Measurements from ENCODE around the gene APMAP.
"Not testable (repeated sequence)": the region's sequence is repeated elsewhere in the genome, so short reads cannot be mapped to it uniquely, and the experiment has no call there.

The APMAP gene

GRCh38 chr20:24929867-24930723 is 62.5 kb downstream of the APMAP start:
- not testable (repeated sequence) for DNase-seq

DNA sequence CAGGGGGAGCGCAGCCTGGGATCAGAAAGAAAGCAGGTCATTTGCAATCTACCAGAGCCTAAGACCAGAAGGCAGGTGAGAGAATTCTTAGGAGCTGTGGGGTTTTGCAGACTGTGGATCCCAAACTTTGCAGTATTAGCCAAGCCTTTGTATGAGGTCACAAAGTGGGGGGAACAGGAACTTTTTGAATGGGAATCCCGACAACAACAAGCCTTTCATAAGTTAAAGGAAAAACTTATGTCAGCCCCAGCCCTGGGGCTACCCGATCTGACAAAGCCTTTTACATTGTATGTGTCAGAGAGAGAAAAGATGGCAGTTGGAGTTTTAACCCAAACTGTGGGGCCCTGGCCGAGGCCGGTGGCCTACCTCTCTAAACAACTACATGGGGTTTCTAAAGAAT is 63.3 kb downstream of the APMAP start:
- DNase-seq, result not testable (repeated sequence)

- not testable (repeated sequence) for DNase-seq
These were observed 71.8 kb downstream of the APMAP start for GRCh38 chr20:24920706-24921105.

GRCh38 chr20:24919665-24920064 is 72.9 kb downstream of the APMAP start:
- not testable (repeated sequence) for DNase-seq

DNA sequence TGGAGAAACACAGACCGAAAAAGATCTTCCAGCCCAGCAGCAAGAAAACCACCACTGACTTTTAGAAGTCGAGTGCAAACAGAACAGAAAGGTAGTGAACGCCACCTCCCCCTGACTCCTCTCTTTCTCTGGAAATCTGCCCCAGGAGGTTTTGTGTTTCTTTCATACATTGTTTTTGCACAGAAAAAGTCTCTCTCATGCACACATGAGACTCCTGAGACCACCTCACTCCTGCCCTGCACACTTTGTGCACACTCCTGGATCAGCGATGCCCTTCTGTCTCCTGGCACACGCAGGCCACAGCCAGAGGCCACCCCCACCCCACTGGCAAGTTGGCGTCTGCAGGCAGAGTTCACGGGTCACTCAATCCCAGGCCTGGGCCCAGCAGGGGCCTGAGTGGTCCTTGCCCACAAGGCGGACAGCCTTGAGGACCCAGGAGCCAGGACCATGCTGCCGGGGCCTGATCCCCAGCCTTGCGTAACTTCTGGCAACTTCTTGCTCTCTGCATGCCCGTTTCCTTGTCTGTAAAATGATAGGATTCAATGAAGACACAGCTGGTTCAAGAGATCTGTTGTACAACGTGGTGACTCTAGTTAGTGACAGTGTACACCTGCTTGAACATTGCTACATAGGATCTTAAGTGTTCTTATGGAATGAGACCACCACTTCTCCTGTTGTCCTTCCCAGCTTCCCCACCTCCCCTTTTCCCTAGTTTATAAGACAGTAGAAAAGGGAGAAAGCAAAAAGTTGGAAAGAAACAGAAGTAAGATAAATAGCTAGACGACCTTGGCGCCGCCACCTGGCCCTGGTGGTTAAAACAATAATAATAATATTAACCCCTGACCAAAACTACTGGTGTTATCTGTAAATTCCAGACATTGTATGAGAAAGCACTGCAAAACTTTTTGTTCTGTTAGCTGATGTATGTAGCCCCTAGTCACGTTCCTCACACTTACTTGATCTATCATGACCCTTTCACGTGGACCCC is 73.7 kb downstream of the APMAP start:
- no peak for DNase-seq

DNA sequence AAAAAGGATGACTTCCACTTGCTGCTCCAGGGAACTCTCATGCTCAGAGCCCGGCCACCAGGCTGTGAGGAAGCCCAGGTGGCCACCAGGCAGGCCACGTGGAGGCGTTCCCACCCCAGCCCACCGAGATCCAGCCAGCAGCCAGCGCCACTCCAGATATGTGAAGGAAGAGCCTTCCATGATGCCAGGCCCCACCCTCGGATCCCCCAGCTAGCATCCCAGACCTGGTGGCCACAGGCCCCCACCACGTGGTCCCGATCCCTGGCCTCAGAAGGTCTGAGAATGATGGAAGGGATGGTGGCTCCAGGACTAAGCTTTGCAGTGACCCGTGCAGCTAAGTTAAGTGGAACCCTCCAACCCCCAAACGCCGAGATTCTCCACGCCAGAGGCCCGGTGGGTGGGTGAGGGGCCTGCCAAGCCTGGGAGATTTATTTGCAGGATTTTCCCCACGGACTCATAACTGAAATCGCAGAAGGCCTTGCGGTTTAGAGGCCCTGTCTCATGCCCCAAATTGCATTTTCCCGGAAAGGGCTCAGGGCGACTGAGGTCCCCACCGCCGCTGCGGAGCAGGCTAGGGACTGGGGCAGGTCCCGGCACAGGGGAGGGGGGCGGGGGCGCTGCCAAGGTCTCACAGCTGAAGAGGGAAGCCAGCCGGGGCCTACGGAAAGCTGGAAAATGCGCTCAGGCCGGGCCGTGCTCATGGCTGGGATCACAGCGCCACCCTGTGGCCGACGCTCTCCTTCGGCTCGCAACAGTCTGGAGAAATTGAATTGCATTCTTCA is 74.6 kb downstream of the APMAP start:
- DNase-seq, result peak; percentile 29 to 70

DNA sequence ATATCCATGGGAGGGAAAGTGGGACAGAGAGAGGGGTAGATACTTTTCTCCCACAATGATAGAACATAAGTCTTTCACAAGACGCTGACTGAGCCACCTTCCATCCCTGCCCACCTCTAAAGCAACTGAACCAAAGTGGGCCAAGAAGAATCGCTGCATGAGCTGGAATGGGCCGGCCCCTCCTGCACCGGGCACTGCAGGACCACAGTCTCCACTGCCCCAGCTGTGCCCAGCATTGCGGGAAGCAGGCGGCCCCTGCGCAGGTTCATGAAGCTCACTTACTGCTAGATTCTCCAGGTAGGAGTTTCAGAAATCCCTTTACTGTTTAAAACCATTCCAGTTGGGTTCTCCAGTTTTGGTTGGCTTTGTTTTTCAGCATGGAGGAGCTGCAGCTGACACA is 75.5 kb downstream of the APMAP start:
- no peak for DNase-seq

- DNase-seq, result no peak
These were observed 76.1 kb downstream of the APMAP start for GRCh38 chr20:24916412-24916811.

GRCh38 chr20:24915892-24916291 is 76.7 kb downstream of the APMAP start:
- DNase-seq, result no peak

GRCh38 chr20:24915440-24915839 is 77.1 kb downstream of the APMAP start:
- no peak for DNase-seq

DNA sequence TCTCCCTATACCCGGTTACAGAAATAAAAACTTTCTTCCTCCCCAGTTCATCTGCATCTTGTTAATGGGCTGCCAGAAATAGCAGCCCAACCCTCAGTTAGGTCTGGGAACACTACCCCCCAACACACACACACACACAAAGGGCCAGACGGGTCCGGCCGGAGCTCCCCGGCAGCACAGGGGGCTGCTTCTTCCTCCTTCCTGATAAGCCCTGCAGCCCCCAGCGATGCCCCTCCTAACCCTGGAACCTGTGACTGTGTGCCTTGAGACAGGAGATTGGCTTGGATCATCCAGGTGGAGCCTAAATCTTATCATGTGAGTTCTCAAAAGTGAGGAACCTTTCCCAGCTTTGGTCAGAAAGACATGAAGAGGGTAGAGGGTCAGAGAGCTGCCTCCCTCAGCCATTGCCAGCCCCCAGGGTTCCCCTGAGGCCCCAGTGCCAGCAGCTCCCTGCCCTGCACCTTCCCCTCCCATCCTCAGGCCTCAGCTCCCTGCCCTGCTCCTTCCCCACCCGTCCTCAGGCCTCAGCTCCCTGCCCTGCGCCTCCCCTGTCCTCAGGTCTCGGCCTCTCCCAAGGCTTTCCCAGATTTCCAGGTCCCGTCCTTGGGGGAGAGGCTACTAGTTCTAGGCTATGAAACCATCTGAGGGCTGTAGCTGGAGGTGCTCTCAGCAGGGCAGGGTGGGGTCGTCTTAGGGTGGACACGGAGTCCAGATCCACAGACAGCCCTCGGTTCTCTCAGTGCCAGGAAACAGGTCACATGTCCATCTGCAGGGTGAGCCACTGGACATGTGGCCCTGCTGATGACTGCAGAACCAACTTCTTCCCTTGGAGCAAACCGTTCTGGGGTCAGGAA is 77.9 kb downstream of the APMAP start:
- no peak for DNase-seq

DNA sequence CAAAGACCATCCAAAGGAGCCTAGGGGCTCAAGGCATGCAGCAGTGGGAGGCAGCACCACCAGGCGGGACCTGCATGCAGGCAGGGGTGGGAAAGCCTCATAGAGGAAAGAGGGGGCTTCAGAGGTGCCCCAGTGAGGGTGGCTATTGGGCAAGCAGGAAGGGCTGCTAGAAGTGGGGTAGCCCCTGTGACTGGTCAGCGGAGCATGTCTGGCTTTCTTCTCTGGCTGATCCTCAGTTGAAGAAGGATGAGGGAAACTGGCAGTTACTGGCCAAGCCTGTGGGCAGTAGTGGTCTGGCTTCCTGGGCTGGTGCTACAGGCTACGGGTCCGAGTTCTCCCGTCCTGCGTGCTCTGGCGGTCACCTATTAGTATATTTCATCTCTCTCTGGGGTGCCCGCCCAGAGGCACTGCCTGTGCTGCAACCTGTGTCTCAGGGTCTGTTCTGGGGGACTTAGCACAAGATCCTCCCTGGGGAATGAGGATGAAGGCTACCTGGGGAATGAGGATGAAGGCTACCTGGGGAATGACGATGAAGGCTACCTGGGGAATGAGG is 79.4 kb downstream of the APMAP start:
- no peak for DNase-seq
